Neural cell (in vitro differentiated cells): ENCODE results near the gene IDNK.

Source experiments
- CTCF ChIP-seq: fragments of 450-650 bp; IDR thresholded peaks from 2 replicates; pipeline ENCODE4 v1.5.1; 2014; ENCODE audit warnings: antibody characterized with exemption, mild to moderate bottlenecking, moderate library complexity; ENCODE audit not compliant: poor library complexity, severe bottlenecking
- EP300 ChIP-seq: fragments of 450-650 bp; conservative IDR thresholded peaks from 2 replicates; pipeline ENCODE4 v1.6.1; 2014; ENCODE audit warnings: antibody characterized with exemption, mild to moderate bottlenecking, moderate library complexity; ENCODE audit not compliant: poor library complexity, severe bottlenecking
- EZH2 ChIP-seq: fragments of 200-600, 300-800 bp; shearing (Covaris generic), sonication (generic); IDR thresholded peaks from 2 replicates; pipeline ENCODE4 v1.6.1; 2014; ENCODE audit warnings: antibody characterized with exemption, low read length, borderline replicate concordance, mild to moderate bottlenecking; ENCODE audit not compliant: insufficient read depth, poor library complexity, severe bottlenecking
- REST ChIP-seq: IDR thresholded peaks from 2 replicates; pipeline ENCODE4 v1.6.1; 2012; ENCODE audit warnings: borderline replicate concordance
- TAF1 ChIP-seq: IDR thresholded peaks from 2 replicates; pipeline ENCODE4 v1.6.1; 2012; ENCODE audit warnings: low read depth

GRCh38 chr9:83622939-83623678, at the start of gene IDNK:
- TF ChIP-seq EZH2 = no peak
- TF ChIP-seq CTCF = no peak
- TF ChIP-seq REST = no peak
- TF ChIP-seq TAF1 = no peak
- TF ChIP-seq EP300 = no peak
